ENCODE data around the gene RPS28.

GRCh38 chr19:8310342-8311055, 10.8 kb upstream of the RPS28 start:
- TF ChIP-seq POLR2A (IDR thresholded peaks at IDR 0.05) (no peak), CTCF (IDR thresholded peaks at IDR 0.05) (no peak)
